H1 (cell line): ENCODE measurements around the gene PLEKHA5. TPM values are rescaled to one million over a fixed set of nuclear protein-coding genes. Genes with fewer than 3 reads are reported as not detected.

Experiments
- polyA plus RNA-seq, 7 experiments: library from polyadenylated mRNA; depleted of rRNA in 3 of 7; stranded (reverse) in 5 of 7; unstranded in 2 of 7; fragments of >200 nt in 5 of 7; fragments of 200-250 nt in 2 of 7; gene quantifications; 1 replicate in 5 of 7; 2 replicates in 1 of 7; 4 replicates in 1 of 7; pipeline versions ENCODE4 v1.2.1 to v1.2.3, GENCODE V29; 2011 to 2013; ENCODE audit warnings: missing spikeins in 2 of 7, mixed read lengths in 2 of 7
- total RNA-seq: library from RNA; stranded (reverse); fragmentation: NEBNext Ultra II Directional; extraction: Animal tissue kit (Norgen Biotek cat#: 25700); gene quantifications from 2 replicates; pipeline ENCODE4 v1.2.1, GENCODE V29; 2021
- TF ChIP-seq, protein P1 (sequence below): fragments of 300-600 bp; sonication (generic); IDR thresholded peaks from 2 replicates; pipeline ENCODE4 v1.7.1; 2012; ENCODE audit warnings: low read length, moderate library complexity, mild to moderate bottlenecking, inconsistent platforms; ENCODE audit not compliant: insufficient replicate concordance

Gene PLEKHA5
- total and polyA plus RNA-seq, 2 of the 8 experiments (the other 6 are each of a cell fraction or from before 2014, with no cell fraction given), result 17.2 to 66.1 TPM

DNA sequence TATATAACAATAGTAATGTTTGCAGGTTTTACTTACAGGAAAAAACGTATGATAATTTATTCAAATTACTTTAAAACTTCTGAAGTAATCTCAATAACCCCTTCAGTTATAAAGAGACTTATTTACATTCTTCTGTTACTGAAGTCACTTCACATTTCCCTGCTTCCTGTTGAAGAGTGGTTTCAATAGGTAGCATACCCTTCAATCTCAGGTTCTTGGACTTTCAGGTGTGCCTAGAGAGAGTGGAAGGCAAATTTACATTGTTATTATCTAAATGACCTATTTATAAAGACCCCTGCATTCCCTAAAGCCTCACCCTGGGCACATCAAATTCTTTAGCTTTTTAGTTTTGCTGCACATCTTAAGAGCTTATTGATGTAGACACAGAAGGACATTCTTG, 172.2 kb downstream of the PLEKHA5 start (continued):
- TF ChIP-seq, protein P1, sequence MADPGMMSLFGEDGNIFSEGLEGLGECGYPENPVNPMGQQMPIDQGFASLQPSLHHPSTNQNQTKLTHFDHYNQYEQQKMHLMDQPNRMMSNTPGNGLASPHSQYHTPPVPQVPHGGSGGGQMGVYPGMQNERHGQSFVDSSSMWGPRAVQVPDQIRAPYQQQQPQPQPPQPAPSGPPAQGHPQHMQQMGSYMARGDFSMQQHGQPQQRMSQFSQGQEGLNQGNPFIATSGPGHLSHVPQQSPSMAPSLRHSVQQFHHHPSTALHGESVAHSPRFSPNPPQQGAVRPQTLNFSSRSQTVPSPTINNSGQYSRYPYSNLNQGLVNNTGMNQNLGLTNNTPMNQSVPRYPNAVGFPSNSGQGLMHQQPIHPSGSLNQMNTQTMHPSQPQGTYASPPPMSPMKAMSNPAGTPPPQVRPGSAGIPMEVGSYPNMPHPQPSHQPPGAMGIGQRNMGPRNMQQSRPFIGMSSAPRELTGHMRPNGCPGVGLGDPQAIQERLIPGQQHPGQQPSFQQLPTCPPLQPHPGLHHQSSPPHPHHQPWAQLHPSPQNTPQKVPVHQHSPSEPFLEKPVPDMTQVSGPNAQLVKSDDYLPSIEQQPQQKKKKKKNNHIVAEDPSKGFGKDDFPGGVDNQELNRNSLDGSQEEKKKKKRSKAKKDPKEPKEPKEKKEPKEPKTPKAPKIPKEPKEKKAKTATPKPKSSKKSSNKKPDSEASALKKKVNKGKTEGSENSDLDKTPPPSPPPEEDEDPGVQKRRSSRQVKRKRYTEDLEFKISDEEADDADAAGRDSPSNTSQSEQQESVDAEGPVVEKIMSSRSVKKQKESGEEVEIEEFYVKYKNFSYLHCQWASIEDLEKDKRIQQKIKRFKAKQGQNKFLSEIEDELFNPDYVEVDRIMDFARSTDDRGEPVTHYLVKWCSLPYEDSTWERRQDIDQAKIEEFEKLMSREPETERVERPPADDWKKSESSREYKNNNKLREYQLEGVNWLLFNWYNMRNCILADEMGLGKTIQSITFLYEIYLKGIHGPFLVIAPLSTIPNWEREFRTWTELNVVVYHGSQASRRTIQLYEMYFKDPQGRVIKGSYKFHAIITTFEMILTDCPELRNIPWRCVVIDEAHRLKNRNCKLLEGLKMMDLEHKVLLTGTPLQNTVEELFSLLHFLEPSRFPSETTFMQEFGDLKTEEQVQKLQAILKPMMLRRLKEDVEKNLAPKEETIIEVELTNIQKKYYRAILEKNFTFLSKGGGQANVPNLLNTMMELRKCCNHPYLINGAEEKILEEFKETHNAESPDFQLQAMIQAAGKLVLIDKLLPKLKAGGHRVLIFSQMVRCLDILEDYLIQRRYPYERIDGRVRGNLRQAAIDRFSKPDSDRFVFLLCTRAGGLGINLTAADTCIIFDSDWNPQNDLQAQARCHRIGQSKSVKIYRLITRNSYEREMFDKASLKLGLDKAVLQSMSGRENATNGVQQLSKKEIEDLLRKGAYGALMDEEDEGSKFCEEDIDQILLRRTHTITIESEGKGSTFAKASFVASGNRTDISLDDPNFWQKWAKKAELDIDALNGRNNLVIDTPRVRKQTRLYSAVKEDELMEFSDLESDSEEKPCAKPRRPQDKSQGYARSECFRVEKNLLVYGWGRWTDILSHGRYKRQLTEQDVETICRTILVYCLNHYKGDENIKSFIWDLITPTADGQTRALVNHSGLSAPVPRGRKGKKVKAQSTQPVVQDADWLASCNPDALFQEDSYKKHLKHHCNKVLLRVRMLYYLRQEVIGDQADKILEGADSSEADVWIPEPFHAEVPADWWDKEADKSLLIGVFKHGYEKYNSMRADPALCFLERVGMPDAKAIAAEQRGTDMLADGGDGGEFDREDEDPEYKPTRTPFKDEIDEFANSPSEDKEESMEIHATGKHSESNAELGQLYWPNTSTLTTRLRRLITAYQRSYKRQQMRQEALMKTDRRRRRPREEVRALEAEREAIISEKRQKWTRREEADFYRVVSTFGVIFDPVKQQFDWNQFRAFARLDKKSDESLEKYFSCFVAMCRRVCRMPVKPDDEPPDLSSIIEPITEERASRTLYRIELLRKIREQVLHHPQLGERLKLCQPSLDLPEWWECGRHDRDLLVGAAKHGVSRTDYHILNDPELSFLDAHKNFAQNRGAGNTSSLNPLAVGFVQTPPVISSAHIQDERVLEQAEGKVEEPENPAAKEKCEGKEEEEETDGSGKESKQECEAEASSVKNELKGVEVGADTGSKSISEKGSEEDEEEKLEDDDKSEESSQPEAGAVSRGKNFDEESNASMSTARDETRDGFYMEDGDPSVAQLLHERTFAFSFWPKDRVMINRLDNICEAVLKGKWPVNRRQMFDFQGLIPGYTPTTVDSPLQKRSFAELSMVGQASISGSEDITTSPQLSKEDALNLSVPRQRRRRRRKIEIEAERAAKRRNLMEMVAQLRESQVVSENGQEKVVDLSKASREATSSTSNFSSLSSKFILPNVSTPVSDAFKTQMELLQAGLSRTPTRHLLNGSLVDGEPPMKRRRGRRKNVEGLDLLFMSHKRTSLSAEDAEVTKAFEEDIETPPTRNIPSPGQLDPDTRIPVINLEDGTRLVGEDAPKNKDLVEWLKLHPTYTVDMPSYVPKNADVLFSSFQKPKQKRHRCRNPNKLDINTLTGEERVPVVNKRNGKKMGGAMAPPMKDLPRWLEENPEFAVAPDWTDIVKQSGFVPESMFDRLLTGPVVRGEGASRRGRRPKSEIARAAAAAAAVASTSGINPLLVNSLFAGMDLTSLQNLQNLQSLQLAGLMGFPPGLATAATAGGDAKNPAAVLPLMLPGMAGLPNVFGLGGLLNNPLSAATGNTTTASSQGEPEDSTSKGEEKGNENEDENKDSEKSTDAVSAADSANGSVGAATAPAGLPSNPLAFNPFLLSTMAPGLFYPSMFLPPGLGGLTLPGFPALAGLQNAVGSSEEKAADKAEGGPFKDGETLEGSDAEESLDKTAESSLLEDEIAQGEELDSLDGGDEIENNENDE, result no peak
- TF ChIP-seq, all 59 proteins: peak for 0
